AG04449 (cell line): ENCODE data around the gene PBX1.
A peak's percentile ranks its signal among the peaks of the same experiment; 100 is the strongest.

Experiments used
- CTCF ChIA-PET: fragments of 350-600 bp; formaldehyde crosslinking; extraction: SDS; loops from one replicate; lab custom pipeline; 2021; ENCODE audit warnings: antibody characterized with exemption; lab: Yijun Ruan, JAX
- POLR2A ChIA-PET: fragments of 400-600, 350-600 bp; formaldehyde crosslinking; extraction: SDS; loops from one replicate; lab custom pipeline; 2020; ENCODE audit warnings: antibody characterized with exemption, inconsistent platforms; lab: Yijun Ruan, JAX
- DNase-seq: peaks from one replicate; pipeline ENCODE4 v3.0.0-alpha.2; 2010; ENCODE audit warnings: low read depth, low spot score
- H3K4me3 ChIP-seq: 2 replicates; pipeline ENCODE4 v1.5.1; 2011; ENCODE audit warnings: low read depth, mild to moderate bottlenecking, control low read depth, low read length
- TF ChIP-seq, protein P1 (sequence below): IDR thresholded peaks from one replicate; pipeline ENCODE4 v1.5.1; 2011; ENCODE audit warnings: mild to moderate bottlenecking, moderate library complexity, low read length, control low read depth, inconsistent platforms; ENCODE audit not compliant: insufficient read depth; ENCODE audit errors: missing control alignments

Gene PBX1

DNA sequence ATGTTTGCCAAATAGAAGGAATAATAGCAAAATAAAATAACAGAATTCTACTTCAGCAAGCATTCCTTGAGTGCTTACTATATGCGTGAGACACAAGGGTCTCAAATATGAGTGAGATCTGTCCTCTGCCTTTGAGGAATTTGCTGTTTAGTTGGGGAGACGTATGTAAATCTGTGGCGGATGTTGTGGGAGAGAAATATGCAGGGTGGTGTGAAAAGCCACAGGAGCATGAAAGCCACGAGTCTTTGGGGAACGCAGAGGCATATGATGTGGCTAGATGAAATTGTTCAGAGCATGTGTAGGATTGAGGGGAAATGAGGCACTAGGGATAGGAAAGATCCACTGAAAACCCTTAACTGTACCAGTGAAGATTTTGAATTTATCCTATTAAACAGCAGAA is 244.4 kb downstream of the PBX1 start:
- peak; percentile 56 for DNase-seq
- H3K4me3 ChIP-seq = no peak overlapping the region
- TF ChIP-seq, protein P1, sequence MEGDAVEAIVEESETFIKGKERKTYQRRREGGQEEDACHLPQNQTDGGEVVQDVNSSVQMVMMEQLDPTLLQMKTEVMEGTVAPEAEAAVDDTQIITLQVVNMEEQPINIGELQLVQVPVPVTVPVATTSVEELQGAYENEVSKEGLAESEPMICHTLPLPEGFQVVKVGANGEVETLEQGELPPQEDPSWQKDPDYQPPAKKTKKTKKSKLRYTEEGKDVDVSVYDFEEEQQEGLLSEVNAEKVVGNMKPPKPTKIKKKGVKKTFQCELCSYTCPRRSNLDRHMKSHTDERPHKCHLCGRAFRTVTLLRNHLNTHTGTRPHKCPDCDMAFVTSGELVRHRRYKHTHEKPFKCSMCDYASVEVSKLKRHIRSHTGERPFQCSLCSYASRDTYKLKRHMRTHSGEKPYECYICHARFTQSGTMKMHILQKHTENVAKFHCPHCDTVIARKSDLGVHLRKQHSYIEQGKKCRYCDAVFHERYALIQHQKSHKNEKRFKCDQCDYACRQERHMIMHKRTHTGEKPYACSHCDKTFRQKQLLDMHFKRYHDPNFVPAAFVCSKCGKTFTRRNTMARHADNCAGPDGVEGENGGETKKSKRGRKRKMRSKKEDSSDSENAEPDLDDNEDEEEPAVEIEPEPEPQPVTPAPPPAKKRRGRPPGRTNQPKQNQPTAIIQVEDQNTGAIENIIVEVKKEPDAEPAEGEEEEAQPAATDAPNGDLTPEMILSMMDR = no peak
- CTCF ChIA-PET = interaction anchor here (1.0 to 2.8 kb wide), 2 partner anchors 16 to 19 kb away, joined by 3 to 12 read pairs; no protein-coding TSS in a partner anchor
- POLR2A ChIA-PET = no interaction called here

- CTCF ChIA-PET = interaction anchor here (1.3 kb wide), 1 partner anchor 17 kb away, joined by 6 read pairs; no protein-coding TSS in a partner anchor
- TF ChIP-seq, protein P1 = no peak
- H3K4me3 ChIP-seq = no peak overlapping the region
- DNase-seq = no peak
- POLR2A ChIA-PET = no interaction called here
Measured at GRCh38 chr1:164804366-164804765, 245.4 kb downstream of the PBX1 start.

GRCh38 chr1:164805399-164805798 is 246.4 kb downstream of the PBX1 start:
- TF ChIP-seq, protein P1 = no peak
- DNase-seq = no peak
- H3K4me3 ChIP-seq = no peak overlapping the region
- CTCF ChIA-PET = interaction anchor here (1.3 to 2.0 kb wide), 2 partner anchors 9 to 18 kb away, joined by 6 read pairs; no protein-coding TSS in a partner anchor
- POLR2A ChIA-PET = no interaction called here

DNA sequence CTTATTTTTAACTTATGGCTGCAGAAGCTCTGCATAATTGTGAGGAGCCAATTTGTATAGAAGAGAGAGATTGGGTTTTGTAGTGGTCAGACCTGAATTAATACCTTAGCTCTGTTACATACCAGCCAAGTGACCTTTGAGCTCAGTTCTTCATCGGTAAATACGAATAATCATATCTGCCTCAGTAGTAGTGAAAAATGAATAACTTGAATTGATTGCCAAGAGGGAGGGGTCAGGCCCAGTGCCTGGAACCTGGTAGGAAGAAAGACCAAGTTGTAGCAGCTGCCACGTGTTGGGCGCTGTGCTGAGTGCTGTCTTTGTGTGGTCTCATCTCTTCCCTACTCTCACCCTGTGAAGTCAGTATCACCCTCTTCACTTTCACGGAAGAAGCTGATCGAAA is 247.5 kb downstream of the PBX1 start:
- CTCF ChIA-PET = interaction anchor here (0.9 to 2.0 kb wide), 3 partner anchors 10 to 19 kb away, joined by 3 to 6 read pairs (median 3); no protein-coding TSS in a partner anchor
- POLR2A ChIA-PET = no interaction called here
- TF ChIP-seq, protein P1 = no peak
- H3K4me3 ChIP-seq = no peak overlapping the region
- DNase-seq = no peak

GRCh38 chr1:164813776-164814175 is 254.8 kb downstream of the PBX1 start:
- CTCF ChIA-PET = no interaction called here
- TF ChIP-seq, protein P1 = no peak
- POLR2A ChIA-PET = no interaction called here
- DNase-seq = no peak
- H3K4me3 ChIP-seq = no peak overlapping the region

DNA sequence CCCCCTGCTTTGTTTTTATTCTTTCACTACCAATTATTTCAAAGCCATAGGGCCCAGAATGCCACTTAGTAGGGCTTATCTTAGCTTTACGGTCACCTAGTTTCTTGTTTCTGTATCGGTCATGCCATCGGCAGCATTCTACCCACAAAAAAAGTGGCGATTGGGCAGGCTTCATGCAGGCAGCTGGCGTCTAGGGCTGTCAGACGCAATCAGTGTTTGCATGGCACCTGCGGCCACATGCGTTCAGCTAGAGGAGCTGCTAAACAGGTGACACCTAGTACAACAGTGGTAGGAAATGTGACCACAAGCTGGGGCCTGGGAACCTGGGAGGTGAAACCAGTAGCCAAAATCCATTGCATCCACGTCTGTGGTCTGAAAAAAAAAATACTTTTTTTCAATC is 262.7 kb downstream of the PBX1 start:
- DNase-seq = no peak
- TF ChIP-seq, protein P1 = no peak
- ChIA-PET POLR2A (no interaction called here), CTCF (no interaction called here)
- no peak overlapping the region for H3K4me3 ChIP-seq
